Kidney (tissue), 14 donors: ENCODE results near the gene MYADML2. TPM values are rescaled to one million over a fixed set of nuclear protein-coding genes. Genes with fewer than 3 reads are reported as not detected.
A peak's percentile ranks its signal among the peaks of the same experiment; 100 is the strongest.

Source experiments
- DNase-seq, 5 donors: peaks; one replicate each; pipeline ENCODE4 v3.0.0-alpha.2; 2013 to 2020
- FAIRE-seq: peaks from 2 replicates; lab custom pipeline; 2012; peaks lifted over from hg19 to GRCh38; lab: Jason Lieb, UNC
- H3K27ac ChIP-seq, 2 donors: one replicate each; pipeline ENCODE4 v1.7.0; 2013; ENCODE audit warnings: low read depth in 2 of 2, low read length in 2 of 2, inconsistent platforms in 1 of 2
- H3K27me3 ChIP-seq: one replicate; pipeline ENCODE4 v1.7.1; 2013; ENCODE audit warnings: low read length, inconsistent platforms; ENCODE audit not compliant: control insufficient read depth, insufficient read depth
- H3K36me3 ChIP-seq, 3 donors: one replicate each; pipeline versions ENCODE4 v1.7.0 to v1.7.1; 2013; ENCODE audit warnings: low read length in 3 of 3, control low read depth in 1 of 3, inconsistent platforms in 1 of 3; ENCODE audit not compliant: insufficient read depth in 3 of 3, control insufficient read depth in 2 of 3
- H3K4me1 ChIP-seq, 3 donors: one replicate each; pipeline versions ENCODE4 v1.7.0 to v1.7.1; 2013; ENCODE audit warnings: low read length in 3 of 3, inconsistent platforms in 1 of 3, low read depth in 1 of 3; ENCODE audit not compliant: control insufficient read depth in 2 of 3, insufficient read depth in 2 of 3
- H3K4me3 ChIP-seq, 3 donors: one replicate each; pipeline versions ENCODE4 v1.7.0 to v1.8.1; 2013; ENCODE audit warnings: low read length in 3 of 3, control low read depth in 1 of 3, inconsistent platforms in 1 of 3
- H3K9ac ChIP-seq, 3 donors: one replicate each; pipeline versions ENCODE4 v1.7.0 to v1.7.1; 2013; ENCODE audit warnings: low read length in 3 of 3, control low read depth in 1 of 3, inconsistent platforms in 1 of 3
- H3K9me3 ChIP-seq, 3 donors: one replicate each; pipeline versions ENCODE4 v1.7.0 to v1.7.1; 2013; ENCODE audit warnings: low read length in 3 of 3, control low read depth in 1 of 3, inconsistent platforms in 1 of 3; ENCODE audit not compliant: control insufficient read depth in 2 of 3, insufficient read depth in 1 of 3
- intact Hi-C: fragments of 100-400 bp; cut with DNase I; formaldehyde crosslinking; loops from one replicate; pipeline ENCODE4 v1.11.1; 2022
- polyA plus RNA-seq: library from polyadenylated mRNA; stranded (reverse); fragments of 350-450 nt; fragmentation: Illumina TruSeq; extraction: RNeasy Lipid Tissue Mini Kit (QIAGEN cat#74804); gene quantifications from one replicate; pipeline ENCODE4 v1.2.3, GENCODE V29; 2014; ENCODE audit warnings: low read depth, low replicate concordance; ENCODE audit not compliant: insufficient read depth
- total RNA-seq: library from RNA; stranded (reverse); fragmentation: NEBNext Ultra II Directional; extraction: Animal tissue kit (Norgen Biotek cat#: 25700); gene quantifications from one replicate; pipeline ENCODE4 v1.2.1, GENCODE V29; 2021
- TF ChIP-seq, protein P1 (sequence below): IDR thresholded peaks from 3 replicates; pipeline ENCODE4 v1.5.1; 2012; ENCODE audit warnings: mild to moderate bottlenecking, moderate library complexity, borderline replicate concordance; ENCODE audit not compliant: insufficient read depth; ENCODE audit errors: extremely low read depth
- donor health status: control.
- donor health status: control.
- donor health status: control.
- donor health status: control.
- donor health status: control.
- donor health status: DM: yes; HTN: yes; CAD: no.
- donor health status: Normal renal cell carcinoma (clear cell type).

Gene MYADML2
- total and polyA plus RNA-seq, 2 donors from 2014 or later = not detected

DNA sequence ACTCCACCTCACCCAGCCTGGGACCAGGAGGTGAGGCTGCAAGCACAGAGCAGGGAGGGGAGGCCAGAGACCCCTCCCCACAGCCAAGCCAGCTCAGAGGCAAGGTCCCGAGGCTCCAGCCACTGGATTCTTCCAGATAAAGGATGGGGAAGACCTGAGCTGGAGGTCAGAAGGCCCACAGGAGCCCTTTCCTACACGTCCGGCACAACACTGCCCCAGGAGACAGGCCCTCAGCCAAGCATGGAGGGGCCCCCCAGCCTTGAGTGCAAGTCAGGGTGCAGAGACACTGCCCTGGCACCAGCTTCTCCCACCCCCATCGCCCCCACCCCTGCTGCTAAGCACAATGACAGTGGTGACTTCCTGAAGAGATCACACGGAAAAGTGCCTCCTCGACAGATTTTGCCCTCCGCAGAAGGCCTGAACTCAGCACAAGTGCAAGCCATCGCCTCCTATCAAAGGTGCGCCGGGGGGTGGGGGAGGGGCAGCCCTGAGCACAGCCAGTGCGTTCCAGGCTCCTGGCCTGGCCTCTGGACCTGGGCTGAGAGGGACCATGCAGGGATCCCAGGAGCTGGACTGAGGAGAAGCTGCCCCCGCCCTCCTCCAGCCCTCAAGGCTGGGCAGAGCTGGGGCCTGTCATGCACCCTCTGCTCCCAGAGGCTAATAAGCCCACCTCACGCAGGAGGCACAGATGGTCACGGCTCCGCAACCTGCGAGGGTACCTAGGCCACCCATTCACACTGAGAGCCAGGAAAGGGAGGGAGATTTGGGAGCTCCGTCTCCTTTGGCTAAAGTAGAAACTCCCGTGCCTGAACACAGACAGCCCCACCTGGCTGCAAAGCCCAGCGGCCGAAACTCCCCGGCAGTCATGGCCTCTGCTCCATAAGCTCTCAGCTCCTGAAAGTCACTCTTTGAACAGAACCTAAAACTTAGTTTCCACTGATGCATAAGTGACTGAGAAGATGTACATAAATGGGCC, 22.2 kb downstream of the MYADML2 start:
- no peaks in the 10 kb centered on the region for H3K27me3 ChIP-seq
- peak in 3 of 5 donors; percentile 27 to 69 (median 37) for DNase-seq
- peaks cover 0 to 8% (median 6%) of the 10 kb centered on the region in 3 donors for H3K36me3 ChIP-seq
- peaks cover 0 to 42% (median 23%) of the 10 kb centered on the region in 3 donors for H3K4me1 ChIP-seq
- H3K4me3 ChIP-seq = peak overlapping the region in 2 of 3 donors; percentile 29
- H3K9me3 ChIP-seq = no peaks in the 10 kb centered on the region
- H3K9ac ChIP-seq = peak overlapping the region in 1 of 3 donors; percentile 26
- peak overlapping the region in 1 of 2 donors; percentile 57 for H3K27ac ChIP-seq
- no peak for FAIRE-seq
- intact Hi-C loops = no loop called here
- TF ChIP-seq, protein P1, sequence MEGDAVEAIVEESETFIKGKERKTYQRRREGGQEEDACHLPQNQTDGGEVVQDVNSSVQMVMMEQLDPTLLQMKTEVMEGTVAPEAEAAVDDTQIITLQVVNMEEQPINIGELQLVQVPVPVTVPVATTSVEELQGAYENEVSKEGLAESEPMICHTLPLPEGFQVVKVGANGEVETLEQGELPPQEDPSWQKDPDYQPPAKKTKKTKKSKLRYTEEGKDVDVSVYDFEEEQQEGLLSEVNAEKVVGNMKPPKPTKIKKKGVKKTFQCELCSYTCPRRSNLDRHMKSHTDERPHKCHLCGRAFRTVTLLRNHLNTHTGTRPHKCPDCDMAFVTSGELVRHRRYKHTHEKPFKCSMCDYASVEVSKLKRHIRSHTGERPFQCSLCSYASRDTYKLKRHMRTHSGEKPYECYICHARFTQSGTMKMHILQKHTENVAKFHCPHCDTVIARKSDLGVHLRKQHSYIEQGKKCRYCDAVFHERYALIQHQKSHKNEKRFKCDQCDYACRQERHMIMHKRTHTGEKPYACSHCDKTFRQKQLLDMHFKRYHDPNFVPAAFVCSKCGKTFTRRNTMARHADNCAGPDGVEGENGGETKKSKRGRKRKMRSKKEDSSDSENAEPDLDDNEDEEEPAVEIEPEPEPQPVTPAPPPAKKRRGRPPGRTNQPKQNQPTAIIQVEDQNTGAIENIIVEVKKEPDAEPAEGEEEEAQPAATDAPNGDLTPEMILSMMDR = no peak

GRCh38 chr17:81923302-81924260, 23.5 kb downstream of the MYADML2 start:
- no peak for FAIRE-seq
- intact Hi-C loops = no loop called here
- Histone ChIP-seq H3K27me3 (no peaks in the 10 kb centered on the region), H3K36me3 (peaks cover 0 to 12% (median 6%) of the 10 kb centered on the region in 3 donors), H3K4me3 (peak overlapping the region in 1 of 3 donors; percentile 29), H3K27ac (peak overlapping the region; percentile 47 to 67), H3K9ac (peak overlapping the region in 1 of 3 donors; percentile 26), H3K9me3 (no peaks in the 10 kb centered on the region), H3K4me1 (peaks cover 0 to 40% (median 23%) of the 10 kb centered on the region in 3 donors)
- TF ChIP-seq, protein P1 = no peak
- DNase-seq = peak in 4 of 5 donors; percentile 56 to 81 (median 65)

DNA sequence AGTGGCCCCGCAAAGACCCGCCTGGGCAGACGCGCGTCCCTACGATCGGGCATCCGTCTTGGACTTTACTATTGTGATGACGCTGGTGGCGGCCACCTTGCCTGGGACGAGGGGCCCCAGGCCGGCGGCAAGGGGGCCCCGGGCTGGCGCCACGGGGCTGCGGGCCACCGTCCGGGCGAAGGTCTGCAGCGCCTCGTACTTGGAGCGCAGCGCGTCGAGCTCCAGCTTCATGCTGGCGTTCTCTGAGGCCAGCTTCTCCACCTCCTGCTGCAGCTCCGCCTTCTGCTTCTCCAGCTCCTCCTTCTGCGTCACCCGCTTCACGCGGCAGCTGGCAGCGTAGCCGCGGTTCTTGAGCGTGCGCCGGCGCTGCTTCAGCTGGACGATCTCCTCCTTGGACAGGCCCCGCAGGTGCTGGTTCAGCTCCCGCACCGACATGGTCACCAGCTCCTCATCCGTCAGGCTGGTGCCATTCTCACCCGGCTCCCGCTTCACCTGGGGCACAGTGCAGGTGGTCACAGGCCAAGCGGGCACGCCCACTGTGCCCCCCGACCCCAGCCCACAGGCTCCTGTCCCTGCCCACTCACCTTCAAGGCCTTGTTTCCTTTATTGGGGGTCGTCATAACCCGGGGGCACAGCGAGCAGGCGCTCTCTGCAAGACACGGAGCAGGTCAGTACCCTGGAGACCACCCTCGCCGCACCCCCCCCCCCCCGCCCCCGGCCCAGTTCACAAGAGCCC, 24.3 kb downstream of the MYADML2 start:
- no peak overlapping the region for H3K9ac ChIP-seq
- FAIRE-seq (no peak), DNase-seq (no peak)
- no peak overlapping the region for H3K27ac ChIP-seq
- TF ChIP-seq, protein P1 = no peak
- peaks cover 0 to 37% (median 23%) of the 10 kb centered on the region in 3 donors for H3K4me1 ChIP-seq
- H3K27me3 ChIP-seq = no peaks in the 10 kb centered on the region
- H3K36me3 ChIP-seq = peaks cover 0 to 12% (median 6%) of the 10 kb centered on the region in 3 donors
- no peaks in the 10 kb centered on the region for H3K9me3 ChIP-seq
- peak overlapping the region in 1 of 3 donors; percentile 29 for H3K4me3 ChIP-seq
- intact Hi-C loops = no loop called here
